ENCODE results near the gene PHF12. TPM values are rescaled to one million over a fixed set of nuclear protein-coding genes. Genes with fewer than 3 reads are reported as not detected.

The PHF12 gene
- total RNA-seq, 1 experiment from 2014 or later, result 35.7 TPM

- H3K9ac ChIP-seq (ENCODE audit: low read length), result no peak overlapping the region
- DNase-seq (ENCODE audit: low read depth, low spot score), result no peak
- CTCF ChIA-PET, result interaction anchor here (1.5 to 2.1 kb wide), 2 partner anchors 118 to 155 kb away, joined by 6 to 11 read pairs; partner anchors contain the start of gene TLCD1
Observed at GRCh38 chr17:28881533-28882056, 69.7 kb downstream of the PHF12 start.

More at GRCh38 chr17:28881533-28882056, 69.7 kb downstream of the PHF12 start:
- ATAC-seq, result no peak
- Histone ChIP-seq H3K27ac (ENCODE audit: low read depth, low read length) (no peak overlapping the region), H3K9me2 (ENCODE audit: insufficient read depth) (no peaks in the 10 kb centered on the region), H3K27me3 (ENCODE audit: insufficient read depth, low read length) (no peaks in the 10 kb centered on the region), H2AFZ (ENCODE audit: low read depth, low read length, poor library complexity, severe bottlenecking) (no peak overlapping the region), H4K20me1 (ENCODE audit: insufficient read depth) (no peaks in the 10 kb centered on the region), H3K4me3 (replicated peaks in 1 of 2; ENCODE audit: low read depth in 1 of 2, low read length in 2 of 2) (no peak overlapping the region), H3K36me3 (ENCODE audit: control insufficient read depth in 1 of 2, insufficient read depth in 2 of 2, low read length in 2 of 2) (peaks cover 0 to 5% of the 10 kb centered on the region in 2 experiments; a peak in 2 of 4 replicates), H3K4me1 (ENCODE audit: control insufficient read depth in 1 of 2, insufficient read depth in 2 of 2, low read length in 2 of 2) (no peaks in the 10 kb centered on the region; a peak in 1 of 4 replicates), H3K79me2 (ENCODE audit: insufficient read depth, low read length) (no peaks in the 10 kb centered on the region), H3K4me2 (ENCODE audit: low read length) (no peak overlapping the region), H3K9me3 (ENCODE audit: control insufficient read depth in 1 of 2, insufficient read depth in 1 of 2, low read depth in 1 of 2, low read length in 2 of 2) (no peaks in the 10 kb centered on the region)
- intact Hi-C loops (cut with micrococcal nuclease), result no loop called here
- TF ChIP-seq SIN3A (IDR thresholded peaks at IDR 0.05; ENCODE audit: low read depth) (no peak), CBX3 (IDR thresholded peaks at IDR 0.05; ENCODE audit: low read depth) (no peak), CEBPB (IDR thresholded peaks at IDR 0.05; ENCODE audit: low read depth) (no peak), MAX (IDR thresholded peaks at IDR 0.05) (no peak), JUND (IDR thresholded peaks at IDR 0.05) (no peak), CTCF (IDR thresholded peaks at IDR 0.05 in 2 of 3, conservative IDR thresholded peaks at IDR 0.05 in 1 of 3; ENCODE audit: borderline replicate concordance in 1 of 3, insufficient read depth in 1 of 3, low read depth in 2 of 3, low read length in 2 of 3) (no peak), YY1 (IDR thresholded peaks at IDR 0.05; ENCODE audit: extremely low read depth, insufficient replicate concordance, low read depth, low read length) (no peak), RAD21 (IDR thresholded peaks at IDR 0.05; ENCODE audit: low read depth) (no peak), ZFX (IDR thresholded peaks at IDR 0.05) (no peak), EGR1 (IDR thresholded peaks at IDR 0.05; ENCODE audit: low read depth) (no peak), SP1 (IDR thresholded peaks at IDR 0.05; ENCODE audit: low read depth) (no peak)
- no TSS peak for BruUV-seq (replicated peaks)
- POLR2A ChIA-PET, result no interaction called here
- RAD21 ChIA-PET (ENCODE audit: low non-redundant PET in 1 of 2, low total read pairs in 2 of 2, uncharacterized antibody in 2 of 2, unreplicated experiment in 2 of 2), result no interaction called here
